GM19395 (cell line): ENCODE results near the gene MID1.

Source experiments
- ATAC-seq: cut with Tn5 transposase; IDR thresholded peaks from one replicate; pipeline ENCODE4 v1.9.1; 2021; ENCODE audit warnings: mild to moderate bottlenecking, moderate library complexity; ENCODE audit not compliant: unreplicated experiment

The MID1 gene

DNA sequence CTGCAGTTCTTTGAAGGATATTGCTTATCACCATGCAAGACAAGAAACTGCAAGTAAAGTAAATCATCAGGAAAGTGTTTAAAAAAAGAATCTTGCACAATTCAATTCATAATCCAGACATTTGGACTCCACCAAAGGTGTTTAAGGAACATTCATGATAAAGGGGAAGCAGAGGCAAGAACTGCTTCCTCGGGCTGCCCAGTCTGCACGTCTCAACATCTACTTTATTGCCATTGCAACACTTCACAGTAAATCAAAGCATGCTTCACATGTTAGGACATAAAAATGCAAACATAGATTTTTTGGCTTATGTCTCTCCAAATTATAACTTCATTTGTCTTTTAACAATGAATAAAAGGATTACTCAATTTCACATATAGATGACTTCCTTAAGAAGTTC is 42.5 kb downstream of the MID1 start:
- ATAC-seq: no peak

DNA sequence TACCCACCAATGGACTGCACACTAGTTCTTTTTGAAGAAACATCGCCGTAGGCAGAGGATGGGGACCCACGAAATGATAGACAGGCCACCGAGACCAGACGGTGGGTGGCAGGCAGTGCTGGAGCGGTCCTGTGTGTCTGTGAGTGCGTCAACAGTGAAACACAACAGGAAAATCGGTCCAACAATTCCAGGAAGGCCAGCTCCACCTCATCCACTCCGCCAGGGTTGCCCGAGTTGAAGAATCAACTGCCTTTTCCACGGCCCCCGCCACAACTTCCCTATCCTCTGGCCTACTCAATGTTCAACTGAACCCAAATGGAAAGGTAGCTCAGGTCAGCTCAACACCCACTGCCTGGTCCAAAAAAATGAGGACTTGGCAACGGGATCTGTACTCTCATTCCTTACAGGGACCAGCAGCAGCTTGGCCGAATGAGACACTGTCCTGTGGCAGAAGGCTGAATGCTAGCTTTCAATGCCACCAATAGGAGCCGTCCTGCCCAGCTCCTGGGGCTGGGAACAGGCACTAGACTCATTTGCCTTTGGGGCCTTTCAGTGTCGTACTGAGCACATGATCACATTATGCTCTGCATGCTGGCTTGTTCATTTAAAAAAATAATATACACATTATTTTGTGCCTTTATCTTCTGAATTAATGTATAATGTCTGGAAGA is 43.5 kb downstream of the MID1 start:
- ATAC-seq: no peak

DNA sequence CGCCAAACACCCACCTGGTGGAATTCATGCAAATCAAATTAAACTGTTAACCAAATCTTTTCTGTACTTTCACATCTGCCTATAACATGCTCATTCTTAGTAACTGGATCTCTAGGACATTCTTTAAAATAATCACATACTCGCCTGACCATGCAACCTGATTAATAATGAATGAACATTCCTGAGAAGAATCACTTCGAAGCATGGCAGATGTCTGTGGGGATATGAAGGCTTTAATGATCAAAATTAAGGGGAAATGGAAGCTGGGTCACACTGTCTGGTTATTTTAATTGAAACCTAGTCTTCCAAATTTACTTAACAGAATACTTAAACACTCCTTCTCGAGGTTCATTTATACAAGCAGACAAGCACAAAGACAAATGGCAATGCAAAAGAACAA is 44.2 kb downstream of the MID1 start:
- ATAC-seq: no peak

DNA sequence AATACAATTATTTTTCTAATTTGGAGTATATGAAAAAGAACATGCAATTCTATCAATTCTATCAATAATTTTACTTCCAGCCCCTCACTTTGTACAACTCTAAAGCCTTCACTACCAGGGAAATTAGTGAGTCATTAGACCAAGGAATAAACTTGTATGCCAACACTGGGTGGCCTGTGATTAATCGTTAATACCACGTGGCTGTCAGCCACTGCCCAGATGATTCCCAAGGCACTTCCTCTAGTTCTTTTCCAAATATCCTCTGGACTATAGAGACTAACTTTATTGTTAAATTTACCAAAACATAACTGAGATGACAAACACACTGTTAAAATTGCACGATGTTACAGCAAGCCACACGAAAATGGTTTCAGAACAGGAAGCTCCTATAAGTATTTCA is 45.7 kb downstream of the MID1 start:
- no peak for ATAC-seq

DNA sequence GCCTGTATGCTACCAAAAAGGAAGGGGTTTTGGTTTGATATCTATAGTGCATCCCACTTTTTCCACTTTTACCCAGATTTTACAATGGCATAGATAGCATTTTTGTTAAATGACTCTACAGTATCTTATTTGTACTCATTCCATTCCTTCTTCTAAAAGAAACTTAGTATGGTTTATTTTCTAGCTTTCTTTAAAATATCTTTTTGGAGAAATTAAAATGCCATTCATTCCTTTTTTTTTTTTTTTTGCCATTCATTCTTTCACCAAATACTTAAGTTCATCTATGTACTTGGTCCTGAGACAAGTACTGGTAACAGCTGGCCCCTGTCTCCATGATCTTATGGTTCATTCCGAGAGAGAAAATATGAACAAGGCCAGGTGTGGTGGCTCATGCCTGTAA is 49.1 kb downstream of the MID1 start:
- ATAC-seq: no peak

DNA sequence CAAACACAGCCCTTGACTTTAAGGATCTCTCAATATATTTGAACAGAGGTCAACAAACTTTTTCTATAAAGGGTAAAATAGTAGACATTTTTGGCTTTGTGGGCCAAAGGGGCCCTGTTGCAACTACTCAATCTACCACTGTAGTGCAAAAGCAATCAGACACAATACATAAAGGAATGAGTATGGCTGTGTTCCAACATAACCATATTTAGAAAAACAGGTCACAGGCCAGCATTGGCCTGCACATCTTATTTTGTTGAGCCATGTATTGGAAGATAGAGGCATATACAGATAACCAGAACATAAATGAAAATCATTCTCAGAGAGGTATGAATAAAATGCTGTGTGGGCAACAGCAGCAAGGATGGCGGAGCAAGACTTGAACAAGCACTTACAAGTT is 49.8 kb downstream of the MID1 start:
- no peak for ATAC-seq

DNA sequence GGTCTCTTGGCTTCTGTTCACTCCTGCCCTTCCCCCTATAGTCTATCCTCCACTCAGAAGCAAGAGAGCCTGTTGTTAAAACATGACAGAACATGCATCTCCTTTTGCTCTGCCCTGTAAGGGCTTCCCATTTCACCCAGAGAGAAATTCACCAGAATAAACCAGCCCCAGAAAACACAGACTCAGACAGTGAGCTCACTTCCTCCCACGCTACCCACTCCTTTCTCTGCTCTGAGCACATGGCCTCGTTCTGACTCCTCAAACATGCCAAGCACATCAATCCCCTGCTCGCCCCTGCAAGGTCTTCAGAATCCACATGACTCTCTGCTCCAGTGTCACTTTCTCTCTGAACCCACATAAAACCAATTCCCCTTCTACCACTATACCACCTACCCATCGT is 50.4 kb downstream of the MID1 start:
- ATAC-seq: no peak

DNA sequence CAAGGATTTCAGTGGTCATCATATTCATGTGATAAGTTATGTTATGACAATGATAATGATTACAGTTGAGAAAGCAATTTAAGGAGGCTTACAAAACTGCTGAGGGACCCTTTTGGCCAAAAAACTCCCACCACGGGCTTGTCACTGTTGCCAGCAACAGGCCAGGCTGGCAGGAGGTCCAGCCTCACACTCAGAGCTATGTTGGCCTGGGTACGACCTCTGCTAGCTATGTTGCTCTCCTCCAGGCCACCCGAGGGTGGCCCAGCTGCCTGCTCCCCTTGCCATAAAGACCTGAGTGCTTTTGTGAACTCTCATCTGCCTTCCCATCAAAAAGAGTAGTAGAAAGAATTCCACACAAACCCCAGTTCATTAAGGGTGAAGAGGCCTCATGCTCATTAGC is 52.0 kb downstream of the MID1 start:
- no peak for ATAC-seq

DNA sequence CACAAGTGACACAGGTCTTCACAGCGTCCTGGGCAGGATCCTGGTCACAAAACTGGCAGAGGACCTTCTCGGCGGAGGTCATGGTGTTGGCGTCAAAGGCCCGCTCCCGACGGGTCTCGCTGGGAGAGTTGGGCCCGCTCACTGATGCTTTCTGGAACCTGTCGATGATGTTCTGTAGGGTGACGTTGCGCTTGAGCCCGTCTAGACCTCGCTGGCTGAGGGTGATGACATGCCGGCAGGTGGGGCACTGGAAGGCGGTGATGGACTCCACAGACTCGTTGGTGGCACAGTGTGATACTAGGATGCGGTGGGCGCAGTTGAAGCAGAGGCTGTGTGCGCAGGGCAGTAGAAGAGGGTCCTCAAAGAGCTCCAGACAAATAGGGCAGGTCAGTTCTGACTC is 53.2 kb downstream of the MID1 start:
- ATAC-seq: no peak

DNA sequence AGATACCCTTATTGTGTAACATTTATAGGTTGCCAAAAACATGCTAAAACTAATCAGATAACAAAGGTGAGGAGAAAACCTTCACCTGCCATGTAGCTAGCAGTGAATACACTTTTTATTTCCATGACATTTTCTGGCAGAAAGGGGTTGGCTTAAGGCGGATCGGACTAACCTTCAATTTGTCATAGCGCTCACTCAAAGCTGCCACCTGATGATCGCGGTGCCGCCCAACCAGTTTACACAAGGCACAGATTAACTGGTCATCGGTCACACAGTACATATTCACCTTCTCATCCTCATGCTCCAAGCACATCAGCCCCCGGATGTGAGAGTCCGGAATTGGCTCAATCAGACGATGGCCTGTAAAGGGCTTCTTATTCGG is 53.7 kb downstream of the MID1 start:
- ATAC-seq: no peak

DNA sequence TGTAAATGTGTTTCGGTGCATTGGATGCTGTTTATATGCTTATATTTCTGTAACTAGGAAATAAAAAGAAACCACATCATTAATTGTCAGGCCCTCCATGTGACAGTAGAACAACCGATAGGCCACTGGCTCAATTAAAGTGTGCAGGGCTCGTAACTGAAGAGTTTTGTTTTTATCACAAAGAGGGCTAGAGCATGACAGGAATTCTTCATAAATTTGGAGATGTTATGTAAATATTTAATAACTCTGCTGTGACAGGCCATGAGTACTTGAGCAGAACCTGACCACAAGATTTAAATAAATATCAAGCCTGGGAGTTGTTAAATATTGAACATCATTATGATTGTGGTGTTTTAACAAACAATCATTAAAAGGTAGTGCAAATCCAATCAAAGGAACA is 55.9 kb downstream of the MID1 start:
- ATAC-seq: no peak

DNA sequence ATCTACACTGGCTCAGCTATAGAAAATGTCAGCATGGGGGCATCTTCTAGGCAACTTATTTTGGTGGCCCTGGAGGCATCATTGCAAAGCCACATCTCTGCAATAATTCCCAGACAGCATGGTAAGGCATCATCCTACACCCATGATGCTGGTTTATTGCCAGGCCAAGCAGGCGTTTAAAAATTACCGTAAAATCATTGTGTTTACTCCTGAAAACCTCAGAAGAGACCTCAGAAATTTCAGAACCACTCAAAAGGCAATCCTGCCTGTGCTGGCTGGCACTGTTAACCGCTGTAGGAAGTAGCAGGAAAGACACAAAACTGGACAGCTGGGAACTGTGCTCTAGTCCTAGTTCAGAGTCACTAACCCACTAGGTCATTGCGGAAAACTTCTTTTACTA is 63.2 kb downstream of the MID1 start:
- ATAC-seq: no peak

DNA sequence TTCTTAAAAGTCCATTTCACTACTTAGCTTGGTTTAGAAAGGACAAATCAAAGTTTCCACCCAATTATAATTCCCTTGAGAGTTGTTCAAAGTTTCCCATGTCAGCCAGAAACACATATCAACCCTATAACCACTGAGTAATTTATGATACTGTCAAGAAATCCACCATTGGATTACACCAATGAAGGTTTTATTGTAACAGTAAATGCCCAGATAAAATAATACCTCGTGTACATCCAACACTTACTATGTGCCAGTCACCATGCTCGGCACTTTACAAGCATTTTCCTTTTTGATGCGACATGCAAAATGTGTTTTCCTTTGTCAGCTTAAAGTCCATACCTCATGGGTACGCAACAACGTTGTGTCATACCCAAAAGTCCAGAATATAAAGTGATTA is 64.0 kb downstream of the MID1 start:
- ATAC-seq: no peak

DNA sequence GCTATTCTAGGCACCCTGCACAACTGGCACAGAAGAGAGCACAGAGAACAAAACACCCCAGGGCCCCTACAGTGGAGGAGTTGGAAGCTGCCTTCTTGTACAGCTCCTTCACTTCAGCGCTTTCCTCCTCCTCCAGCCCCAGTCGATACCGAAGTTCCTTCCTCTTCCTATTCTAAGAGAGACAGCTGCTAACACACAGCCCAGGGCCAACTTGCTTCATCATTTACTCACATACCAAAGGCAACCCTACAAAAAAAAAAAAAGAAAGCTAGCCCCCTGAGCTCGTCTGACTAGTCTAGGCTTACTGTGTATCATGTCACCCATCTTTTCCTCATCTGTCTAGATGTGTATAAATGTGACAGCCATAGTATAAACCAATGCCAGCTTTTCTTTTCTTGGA is 64.5 kb downstream of the MID1 start:
- no peak for ATAC-seq

DNA sequence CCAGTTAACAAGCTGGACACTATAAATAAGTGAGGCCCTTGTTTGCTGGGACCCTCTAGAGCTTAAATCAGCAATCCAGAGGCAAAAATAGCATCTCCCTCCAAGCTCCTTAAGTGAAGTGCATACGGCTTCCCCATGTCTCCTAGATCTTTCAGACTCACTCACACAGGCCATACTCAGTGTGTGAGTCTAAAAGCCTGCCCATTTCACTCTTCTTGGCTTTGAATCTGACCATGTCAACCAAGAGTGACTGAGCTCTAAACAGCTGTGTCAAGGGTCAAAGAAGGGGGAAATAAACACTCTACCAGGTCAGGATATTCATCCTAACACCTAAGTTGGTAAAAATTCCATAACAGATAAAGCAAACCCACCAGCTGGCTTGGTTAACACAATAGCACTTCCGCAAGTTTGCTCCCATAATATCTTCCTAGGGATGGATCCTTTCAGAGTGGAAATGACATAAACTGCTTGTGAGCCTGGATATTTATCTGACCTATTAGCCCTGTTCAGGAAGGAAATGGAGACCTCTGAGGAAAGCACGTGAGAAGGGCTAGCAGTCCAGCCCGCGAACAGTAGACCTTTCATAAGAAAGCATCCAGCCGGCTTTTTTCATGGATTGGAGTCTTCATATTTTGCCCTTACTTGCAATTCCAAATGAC is 65.6 kb downstream of the MID1 start:
- ATAC-seq: no peak

DNA sequence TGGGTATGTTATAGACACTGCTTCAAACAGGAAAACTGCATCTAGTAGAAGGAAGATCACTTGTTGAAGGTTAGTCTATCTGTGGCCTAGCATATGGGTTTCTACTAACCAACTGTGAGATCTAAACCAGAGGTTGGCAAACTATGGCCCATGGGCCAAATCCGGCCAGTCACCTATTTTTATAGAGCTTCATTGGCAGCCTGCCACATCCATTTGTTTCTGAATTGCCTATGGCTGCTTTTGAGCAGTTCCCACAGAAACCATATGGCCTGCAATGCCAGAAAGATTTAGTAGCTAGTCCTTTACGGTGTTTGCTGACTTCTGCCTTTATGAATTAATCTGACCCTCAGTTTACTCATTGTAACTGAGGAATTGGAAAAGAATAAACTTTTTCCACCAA is 71.1 kb downstream of the MID1 start:
- ATAC-seq: no peak

DNA sequence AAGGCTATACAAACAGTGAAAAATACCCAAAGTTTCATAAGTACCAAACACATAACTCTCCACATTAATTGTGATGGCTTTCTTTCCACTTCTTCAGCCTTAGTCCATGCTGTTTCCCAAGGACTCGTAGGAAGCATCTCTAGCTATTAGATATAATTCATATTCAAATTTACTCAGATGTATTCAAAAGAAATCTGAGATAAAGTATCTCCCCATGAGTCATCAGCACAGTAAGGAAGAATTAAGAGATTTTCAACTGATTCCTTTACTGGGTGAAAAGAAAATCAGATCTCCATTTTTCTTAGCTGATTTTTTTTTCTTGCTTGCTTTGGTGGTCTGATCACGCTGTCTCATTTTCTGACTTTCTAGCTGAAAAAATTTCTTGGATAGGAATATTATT is 71.7 kb downstream of the MID1 start:
- ATAC-seq: no peak

DNA sequence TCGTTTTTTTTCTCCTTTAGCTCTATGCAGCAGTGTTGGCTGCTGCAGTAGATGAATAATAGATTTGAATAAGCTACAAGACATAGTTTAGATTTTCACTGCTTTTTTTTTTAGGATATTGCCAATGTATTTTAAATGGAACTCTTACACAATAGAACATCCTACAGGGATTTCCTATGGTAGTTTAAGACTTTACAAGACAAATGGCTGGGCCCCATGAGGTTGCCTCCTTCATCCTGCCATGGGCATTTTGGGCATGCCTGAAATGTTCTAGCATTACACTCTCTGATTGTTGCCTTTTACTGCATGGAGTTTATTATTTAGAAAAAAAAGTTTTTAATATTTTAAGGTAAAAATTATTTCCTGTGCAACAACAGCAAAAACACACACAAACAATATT is 74.5 kb downstream of the MID1 start:
- ATAC-seq: no peak

DNA sequence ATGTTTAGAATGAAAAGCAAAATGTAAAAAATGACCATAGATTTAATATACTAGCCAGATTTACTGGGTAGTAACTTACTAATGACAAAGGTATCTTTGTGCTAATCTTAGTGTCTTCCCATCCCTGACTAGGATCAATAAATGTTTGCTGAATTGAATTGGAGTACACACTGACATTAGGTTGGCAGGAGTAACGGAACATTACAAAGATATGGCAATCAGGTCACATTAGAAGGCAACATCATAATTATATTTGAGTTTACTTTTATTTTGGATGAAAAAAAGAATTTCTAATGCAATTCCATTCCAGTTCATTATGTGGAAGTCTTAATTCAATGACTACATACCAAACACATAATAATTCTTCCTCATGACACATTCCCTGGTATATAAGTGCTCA is 77.8 kb downstream of the MID1 start:
- ATAC-seq: no peak

DNA sequence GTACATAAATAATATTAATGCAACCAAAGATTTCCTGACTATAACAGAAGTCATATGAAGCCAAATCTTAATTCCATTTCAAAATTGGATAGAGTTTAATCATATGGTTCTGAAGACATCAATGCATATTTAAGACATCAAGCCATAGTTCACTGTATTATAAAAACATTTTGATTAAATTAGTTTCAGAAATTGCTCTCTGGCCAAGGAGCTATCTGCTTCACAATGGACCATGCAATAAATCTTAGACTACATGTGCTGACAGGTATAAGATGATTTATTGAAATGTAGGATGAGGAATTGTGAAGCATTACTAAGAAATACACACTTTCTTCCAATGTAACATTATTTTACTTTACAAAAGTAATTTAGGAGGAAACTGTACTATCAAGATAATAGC is 81.6 kb downstream of the MID1 start:
- no peak for ATAC-seq

DNA sequence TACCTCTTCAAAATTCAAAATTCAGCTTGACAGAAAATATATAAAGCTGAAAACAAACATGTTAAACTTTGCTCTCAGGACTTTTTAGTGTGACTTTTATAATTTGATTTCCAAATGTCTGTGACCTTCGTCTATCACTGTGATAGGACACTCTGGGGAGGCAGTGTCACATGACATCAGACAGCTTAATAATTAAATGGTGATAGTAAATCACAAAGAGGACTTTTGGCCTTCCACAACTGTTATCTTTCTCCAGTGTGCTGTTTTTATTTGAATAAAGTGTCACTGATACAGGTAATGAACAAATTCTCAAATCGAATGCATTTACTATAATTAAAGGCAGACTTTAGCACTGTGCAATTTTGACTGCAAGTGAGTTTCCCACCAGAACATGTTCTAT is 83.1 kb downstream of the MID1 start:
- no peak for ATAC-seq

DNA sequence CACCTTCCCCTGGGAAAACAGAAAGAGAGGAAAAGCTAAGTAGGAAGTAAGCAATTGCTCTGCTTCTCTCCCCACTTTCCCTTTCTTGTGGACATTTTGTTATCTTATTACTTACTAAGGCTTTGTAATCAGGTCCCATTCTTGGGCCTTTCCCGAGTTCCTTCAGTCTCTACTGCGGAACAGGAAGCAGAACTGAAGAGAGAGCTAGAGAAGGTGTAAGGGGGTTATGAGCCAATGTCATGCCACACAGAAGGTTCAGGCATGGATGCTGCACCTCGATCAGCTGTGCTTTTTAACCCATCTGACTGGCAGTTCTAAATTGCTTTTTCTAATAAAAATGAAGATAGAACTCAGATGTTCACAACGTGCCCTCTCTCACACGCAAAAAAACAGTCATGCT is 83.6 kb downstream of the MID1 start:
- no peak for ATAC-seq

DNA sequence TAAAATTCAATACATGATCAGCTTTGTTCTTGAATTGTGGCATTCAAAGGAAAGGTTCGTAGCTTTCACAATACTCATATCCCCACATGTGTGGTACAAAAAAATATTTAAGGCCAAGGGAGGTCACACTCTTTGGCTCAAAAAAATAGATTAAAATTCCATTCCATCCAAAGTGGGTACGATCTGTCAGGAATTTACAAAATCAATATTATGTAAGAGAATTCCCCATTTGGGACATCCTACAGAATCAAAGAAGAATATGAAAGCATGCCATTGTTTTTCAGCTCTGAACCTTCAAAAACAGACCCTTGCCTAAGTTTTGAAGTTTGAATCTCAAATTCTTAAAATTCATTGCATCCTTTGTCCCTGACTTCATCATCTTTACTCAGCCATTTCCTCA is 85.8 kb downstream of the MID1 start:
- no peak for ATAC-seq
